DOHH2 (cell line): Measurements from ENCODE around the gene KMT2C.

Source experiments
- CTCF ChIP-seq: fragments of 200-600 bp; sonication (generic); IDR thresholded peaks from one replicate; pipeline ENCODE4 v1.5.1; 2014; ENCODE audit warnings: antibody characterized with exemption, mild to moderate bottlenecking, low read depth, low read length; ENCODE audit not compliant: poor library complexity, severe bottlenecking
- EZH2phosphoT487 ChIP-seq: fragments of 200-600 bp; sonication (generic); IDR thresholded peaks from 2 replicates; pipeline ENCODE4 v1.6.1; 2017; ENCODE audit warnings: borderline replicate concordance, mild to moderate bottlenecking, antibody characterized with exemption, low read length, moderate library complexity, mixed read lengths

- TF ChIP-seq CTCF (no peak), EZH2phosphoT487 (no peak)
These were observed 306.1 kb downstream of the KMT2C start for GRCh38 chr7:152129682-152130081.
